ENCODE results near the gene C17orf67. TPM values are rescaled to one million over a fixed set of nuclear protein-coding genes. Genes with fewer than 3 reads are reported as not detected.

C17orf67 gene
- polyA plus RNA-seq, 1 donor from 2014 or later, result 0.15 TPM

DNA sequence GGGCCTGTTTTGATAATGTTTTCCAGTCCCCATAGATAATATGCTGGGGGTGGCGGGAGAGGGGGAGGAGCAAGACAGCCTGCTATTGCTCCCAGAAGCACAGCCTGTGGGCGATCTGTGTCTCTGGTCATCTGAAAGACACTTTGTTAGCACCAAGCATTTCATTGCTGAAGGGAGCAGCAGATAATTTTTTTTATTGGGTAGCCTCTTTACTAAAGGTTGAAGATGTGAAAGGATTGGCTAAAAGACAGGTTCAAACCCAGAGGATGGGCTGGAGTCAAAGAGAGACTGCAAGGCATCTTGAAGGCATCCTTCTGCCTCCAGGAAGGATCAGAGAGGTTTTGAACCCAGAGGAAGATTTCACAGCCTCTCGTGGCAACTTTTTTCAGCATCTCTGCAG lies 60.6 kb downstream of the C17orf67 start:
- no peak overlapping the region for H3K9ac ChIP-seq (ENCODE audit: low read length)
- no peak overlapping the region for H3K27ac ChIP-seq (ENCODE audit: low read length)
- H3K4me2 ChIP-seq (ENCODE audit: low read length), result no peak overlapping the region
- no peak overlapping the region for H3K4me3 ChIP-seq (ENCODE audit: low read length)
- H3F3A ChIP-seq (ENCODE audit: insufficient read depth, low read length, poor library complexity, severe bottlenecking), result no peaks in the 10 kb centered on the region
- H3K36me3 ChIP-seq (ENCODE audit: insufficient read depth, low read length), result no peaks in the 10 kb centered on the region
- no peaks in the 10 kb centered on the region for H3K9me2 ChIP-seq (ENCODE audit: insufficient read depth, low read length)
- H2AFZ ChIP-seq (ENCODE audit: low read depth, low read length), result no peak overlapping the region
- H3K79me2 ChIP-seq (replicated peaks; ENCODE audit: insufficient read depth, low read length), result no peaks in the 10 kb centered on the region
- no peaks in the 10 kb centered on the region for H4K20me1 ChIP-seq (ENCODE audit: insufficient read depth)
- H3K9me3 ChIP-seq (ENCODE audit: low read length), result no peaks in the 10 kb centered on the region
- no peak for TF ChIP-seq SMC3 (conservative IDR thresholded peaks at IDR 0.05; ENCODE audit: poor library complexity)
- no peak for TF ChIP-seq RAD21 (conservative IDR thresholded peaks at IDR 0.05)
- TF ChIP-seq CTCF (IDR thresholded peaks at IDR 0.05; ENCODE audit: poor library complexity, severe bottlenecking), result no peak
- no peaks in the 10 kb centered on the region for H3K27me3 ChIP-seq (ENCODE audit: insufficient read depth, low read depth, low read length)

GRCh38 chr17:56772442-56772841 lies 61.3 kb downstream of the C17orf67 start:
- no peak overlapping the region for H3K27ac ChIP-seq (ENCODE audit: low read length)
- no peak overlapping the region for H2AFZ ChIP-seq (ENCODE audit: low read depth, low read length)
- H3K4me3 ChIP-seq (ENCODE audit: low read length), result no peak overlapping the region
- no peak for TF ChIP-seq POLR2AphosphoS5 (IDR thresholded peaks at IDR 0.05)
- H4K20me1 ChIP-seq (ENCODE audit: insufficient read depth), result no peaks in the 10 kb centered on the region
- no peaks in the 10 kb centered on the region for H3K36me3 ChIP-seq (ENCODE audit: insufficient read depth, low read length)
- no peaks in the 10 kb centered on the region for H3K9me2 ChIP-seq (ENCODE audit: insufficient read depth, low read length)
- no peaks in the 10 kb centered on the region for H3F3A ChIP-seq (ENCODE audit: insufficient read depth, low read length, poor library complexity, severe bottlenecking)
- no peaks in the 10 kb centered on the region for H3K27me3 ChIP-seq (ENCODE audit: insufficient read depth, low read depth, low read length)
- no peak overlapping the region for H3K9ac ChIP-seq (ENCODE audit: low read length)
- H3K9me3 ChIP-seq (ENCODE audit: low read length), result no peaks in the 10 kb centered on the region
- H3K79me2 ChIP-seq (replicated peaks; ENCODE audit: insufficient read depth, low read length), result no peaks in the 10 kb centered on the region
- H3K4me2 ChIP-seq (ENCODE audit: low read length), result no peak overlapping the region

DNA sequence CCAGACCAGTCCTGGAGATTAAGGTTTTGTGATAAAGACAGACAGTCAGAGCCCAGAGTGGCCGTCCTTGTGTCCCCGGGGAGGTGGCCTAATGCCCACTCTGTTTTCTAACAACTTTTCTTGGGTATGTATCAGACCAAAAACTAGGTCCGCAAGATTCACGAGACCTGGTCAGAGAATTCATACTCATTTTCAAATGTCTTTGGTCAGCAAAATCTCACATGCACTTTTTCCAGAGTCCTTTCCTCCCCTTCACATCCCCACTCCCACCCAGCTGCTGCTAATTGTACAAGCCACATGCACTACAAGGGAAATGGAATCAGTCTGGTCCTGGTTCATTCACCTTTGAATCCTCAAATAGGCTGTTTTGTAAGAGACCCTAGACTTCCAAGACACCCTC lies 61.7 kb downstream of the C17orf67 start:
- Histone ChIP-seq H3K27ac (ENCODE audit: low read length) (no peak overlapping the region), H4K20me1 (ENCODE audit: insufficient read depth) (no peaks in the 10 kb centered on the region), H3K9ac (ENCODE audit: low read length) (no peak overlapping the region), H3K79me2 (replicated peaks; ENCODE audit: insufficient read depth, low read length) (no peaks in the 10 kb centered on the region), H3F3A (ENCODE audit: insufficient read depth, low read length, poor library complexity, severe bottlenecking) (no peaks in the 10 kb centered on the region), H3K36me3 (ENCODE audit: insufficient read depth, low read length) (no peaks in the 10 kb centered on the region), H3K9me3 (ENCODE audit: low read length) (no peaks in the 10 kb centered on the region), H2AFZ (ENCODE audit: low read depth, low read length) (no peak overlapping the region), H3K27me3 (ENCODE audit: insufficient read depth, low read depth, low read length) (no peaks in the 10 kb centered on the region), H3K4me3 (ENCODE audit: low read length) (no peak overlapping the region), H3K9me2 (ENCODE audit: insufficient read depth, low read length) (no peaks in the 10 kb centered on the region), H3K4me2 (ENCODE audit: low read length) (no peak overlapping the region)
- TF ChIP-seq SMC3 (conservative IDR thresholded peaks at IDR 0.05; ENCODE audit: poor library complexity) (no peak), TAF1 (IDR thresholded peaks at IDR 0.05; ENCODE audit: low read depth) (no peak)

DNA sequence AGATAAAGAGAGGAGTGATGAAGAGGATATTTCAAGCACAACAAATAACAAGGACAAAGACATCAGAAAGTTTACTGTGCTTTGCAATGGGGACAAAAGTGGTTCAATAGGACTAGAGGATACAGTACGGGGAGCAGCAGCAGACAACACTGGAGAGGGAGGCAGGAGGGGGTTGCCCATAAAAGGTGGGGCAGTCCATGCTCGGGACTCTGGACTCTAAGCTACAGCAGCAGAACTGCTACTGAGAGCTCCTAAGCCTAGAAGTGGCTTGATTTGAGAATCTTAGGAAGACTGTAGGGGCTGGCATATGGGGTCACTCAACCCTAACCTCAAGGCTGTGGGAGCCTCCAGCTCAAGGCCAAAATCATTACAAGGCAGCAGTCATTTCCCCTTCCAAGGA lies 62.2 kb downstream of the C17orf67 start:
- Histone ChIP-seq H3F3A (ENCODE audit: insufficient read depth, low read length, poor library complexity, severe bottlenecking) (no peaks in the 10 kb centered on the region), H3K36me3 (ENCODE audit: insufficient read depth, low read length) (no peaks in the 10 kb centered on the region), H3K4me2 (ENCODE audit: low read length) (no peak overlapping the region), H3K27me3 (ENCODE audit: insufficient read depth, low read depth, low read length) (no peaks in the 10 kb centered on the region), H2AFZ (ENCODE audit: low read depth, low read length) (no peak overlapping the region), H3K4me3 (ENCODE audit: low read length) (no peak overlapping the region), H3K9ac (ENCODE audit: low read length) (no peak overlapping the region), H3K9me3 (ENCODE audit: low read length) (no peaks in the 10 kb centered on the region), H3K9me2 (ENCODE audit: insufficient read depth, low read length) (no peaks in the 10 kb centered on the region), H3K79me2 (replicated peaks; ENCODE audit: insufficient read depth, low read length) (no peaks in the 10 kb centered on the region), H4K20me1 (ENCODE audit: insufficient read depth) (no peaks in the 10 kb centered on the region), H3K27ac (ENCODE audit: low read length) (no peak overlapping the region)
- TF ChIP-seq CTCF (IDR thresholded peaks at IDR 0.05; ENCODE audit: poor library complexity, severe bottlenecking), result no peak
- no peak for TF ChIP-seq EP300 (conservative IDR thresholded peaks at IDR 0.05; ENCODE audit: poor library complexity, severe bottlenecking)
- no peak for TF ChIP-seq TAF1 (IDR thresholded peaks at IDR 0.05; ENCODE audit: low read depth)

Data from neural cell (in vitro differentiated cells).